Stimulated activated effector memory CD8-positive, alpha-beta T cell treated with anti-CD3 and anti-CD28 coated beads, Interleukin-12 subunit alpha, Interleukin-12 subunit beta, amount 100 ng/mL, for 72 hours (primary cell): Measurements from ENCODE around the gene TMEM147.

Source experiments
- ATAC-seq: fragments of 150-1000 bp; cut with Tn5 transposase; 2 replicates; pipeline ENCODE4 v1.10.0; 2021
- DNase-seq, 2 donors: peaks; one replicate each; pipeline ENCODE4 v3.0.0; 2021 to 2022; ENCODE audit warnings: low spot score in 2 of 2
- H3K27ac Mint-ChIP-seq: one replicate; pipeline ENCODE4 v1.8.0; 2022; ENCODE audit warnings: mild to moderate bottlenecking, mixed read lengths
- H3K36me3 Mint-ChIP-seq: one replicate; pipeline ENCODE4 v1.8.0; 2022; ENCODE audit warnings: mild to moderate bottlenecking, mixed read lengths
- H3K4me1 Mint-ChIP-seq: one replicate; pipeline ENCODE4 v1.8.0; 2022; ENCODE audit warnings: mixed read lengths
- H3K4me3 Mint-ChIP-seq: one replicate; pipeline ENCODE4 v1.8.0; 2022; ENCODE audit warnings: mild to moderate bottlenecking, mixed read lengths
- H3K9me3 Mint-ChIP-seq: one replicate; pipeline ENCODE4 v1.8.0; 2022; ENCODE audit warnings: mixed read lengths

The TMEM147 gene

DNA sequence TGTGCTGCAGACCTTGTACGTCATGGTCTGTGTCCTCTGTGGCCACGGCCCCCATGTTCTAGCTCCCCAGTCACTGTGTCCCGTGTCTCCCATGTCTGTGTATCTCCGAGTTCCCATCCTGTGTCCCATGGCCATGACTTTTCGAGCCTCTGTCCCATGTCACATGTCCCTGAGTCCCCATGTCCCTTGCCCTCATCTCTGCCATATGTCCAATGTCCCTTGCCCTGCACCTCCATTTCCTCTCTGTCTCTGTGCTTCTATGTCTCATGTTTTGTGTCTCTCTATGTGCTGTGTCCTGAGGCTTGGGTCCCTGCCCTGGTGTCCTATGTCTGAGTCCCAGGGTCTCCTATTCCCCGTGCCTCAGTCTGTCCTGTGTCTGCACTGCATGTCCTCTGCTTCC lies 16.0 kb downstream of the TMEM147 start:
- DNase-seq (no peak), ATAC-seq (no peak)
- Mint-ChIP-seq H3K36me3 (no peaks in the 10 kb centered on the region), H3K4me3 (no peak overlapping the region), H3K4me1 (peaks cover 12% of the 10 kb centered on the region), H3K27ac (no peak overlapping the region), H3K9me3 (no peaks in the 10 kb centered on the region)

DNA sequence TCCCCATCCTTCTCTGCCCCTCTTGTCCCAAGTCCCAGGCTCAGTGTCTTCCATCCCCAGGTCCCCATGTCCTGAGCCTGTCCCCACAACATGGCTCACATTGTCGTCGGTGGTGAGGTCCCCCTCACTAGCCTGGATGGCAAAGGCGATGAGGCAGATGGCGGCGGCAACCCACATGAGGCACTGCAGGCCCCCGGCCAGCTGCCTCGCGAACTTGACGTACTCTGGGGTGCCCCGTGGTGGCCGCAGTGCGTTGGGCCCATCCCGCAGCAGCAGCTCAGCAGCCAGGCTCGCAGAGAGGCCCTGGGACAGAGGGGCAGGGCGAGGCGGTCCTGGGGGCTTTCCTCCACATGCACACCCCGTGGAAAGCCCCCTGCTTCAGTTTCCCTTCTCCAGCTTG lies 16.9 kb downstream of the TMEM147 start:
- Mint-ChIP-seq H3K27ac (no peak overlapping the region), H3K9me3 (no peaks in the 10 kb centered on the region), H3K4me3 (no peak overlapping the region), H3K4me1 (peaks cover 8% of the 10 kb centered on the region), H3K36me3 (no peaks in the 10 kb centered on the region)
- ATAC-seq: no peak
- DNase-seq: no peak

DNA sequence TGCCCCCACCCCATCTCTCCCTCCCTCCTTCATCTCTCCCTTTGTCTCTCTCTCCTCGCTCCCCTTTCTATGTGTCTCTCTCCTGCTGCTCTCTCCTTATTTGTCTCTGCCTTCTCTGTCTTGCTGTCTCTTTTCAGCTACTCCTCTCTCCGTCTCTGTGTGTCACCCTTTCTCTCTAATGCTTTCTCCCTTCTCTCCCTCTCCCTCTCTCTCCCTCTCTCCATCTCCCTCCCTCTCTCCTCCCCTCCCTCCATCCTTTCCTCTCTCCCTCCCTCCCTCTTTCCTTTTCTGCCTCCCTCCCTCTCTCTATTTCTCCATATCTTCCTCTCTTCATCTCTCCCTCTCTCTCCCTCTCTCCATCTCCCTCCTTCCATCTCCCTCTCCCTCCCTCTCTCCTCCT lies 17.4 kb downstream of the TMEM147 start:
- ATAC-seq: no peak
- Mint-ChIP-seq H3K9me3 (no peaks in the 10 kb centered on the region), H3K4me3 (no peak overlapping the region), H3K27ac (no peak overlapping the region), H3K36me3 (no peaks in the 10 kb centered on the region), H3K4me1 (peaks cover 4% of the 10 kb centered on the region)
- no peak for DNase-seq

DNA sequence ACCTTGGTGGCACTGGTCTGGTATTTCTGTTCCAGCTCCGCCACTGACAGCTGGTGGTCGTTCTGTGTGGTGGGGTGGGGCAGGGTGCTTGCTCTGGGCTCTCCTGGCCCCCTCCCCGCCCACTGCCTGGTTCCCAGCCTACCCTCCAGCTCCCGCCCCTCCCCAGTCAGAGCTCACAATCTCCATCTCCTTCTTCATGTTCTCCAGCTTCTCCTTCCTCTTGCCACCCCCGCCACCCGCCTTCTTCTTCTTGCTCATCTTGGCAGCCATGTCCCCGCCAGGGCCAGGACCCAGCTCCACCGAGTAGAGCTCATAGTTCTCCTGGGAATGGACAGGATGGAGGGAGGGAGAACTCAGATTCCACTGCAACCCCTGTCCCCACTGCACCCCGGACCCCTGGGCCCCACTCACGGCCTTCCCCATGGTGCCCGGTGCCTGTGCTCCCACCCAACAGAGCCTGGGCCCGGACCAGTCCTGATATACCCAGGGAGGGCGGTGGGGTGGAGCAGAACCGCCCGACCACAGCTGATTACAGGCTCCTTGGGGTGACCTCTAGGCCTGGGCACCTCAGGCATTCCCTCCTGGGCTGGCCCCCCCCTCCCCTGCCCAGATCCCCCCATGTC lies 17.9 kb downstream of the TMEM147 start, which contains the start of gene ATP4A:
Gene ATP4A, minus strand, starts transcription at position 452 of the 623 bp plus-strand sequence. Its CDS starts 29 bp downstream, at position 423.
- ATAC-seq: no peak
- DNase-seq: no peak
- Mint-ChIP-seq H3K4me1 (no peaks in the 10 kb centered on the region), H3K4me3 (no peak within 1 kb of the TSS), H3K36me3 (no peaks in the 10 kb centered on the region), H3K27ac (no peak within 1 kb of the TSS), H3K9me3 (no peaks in the 10 kb centered on the region)

DNA sequence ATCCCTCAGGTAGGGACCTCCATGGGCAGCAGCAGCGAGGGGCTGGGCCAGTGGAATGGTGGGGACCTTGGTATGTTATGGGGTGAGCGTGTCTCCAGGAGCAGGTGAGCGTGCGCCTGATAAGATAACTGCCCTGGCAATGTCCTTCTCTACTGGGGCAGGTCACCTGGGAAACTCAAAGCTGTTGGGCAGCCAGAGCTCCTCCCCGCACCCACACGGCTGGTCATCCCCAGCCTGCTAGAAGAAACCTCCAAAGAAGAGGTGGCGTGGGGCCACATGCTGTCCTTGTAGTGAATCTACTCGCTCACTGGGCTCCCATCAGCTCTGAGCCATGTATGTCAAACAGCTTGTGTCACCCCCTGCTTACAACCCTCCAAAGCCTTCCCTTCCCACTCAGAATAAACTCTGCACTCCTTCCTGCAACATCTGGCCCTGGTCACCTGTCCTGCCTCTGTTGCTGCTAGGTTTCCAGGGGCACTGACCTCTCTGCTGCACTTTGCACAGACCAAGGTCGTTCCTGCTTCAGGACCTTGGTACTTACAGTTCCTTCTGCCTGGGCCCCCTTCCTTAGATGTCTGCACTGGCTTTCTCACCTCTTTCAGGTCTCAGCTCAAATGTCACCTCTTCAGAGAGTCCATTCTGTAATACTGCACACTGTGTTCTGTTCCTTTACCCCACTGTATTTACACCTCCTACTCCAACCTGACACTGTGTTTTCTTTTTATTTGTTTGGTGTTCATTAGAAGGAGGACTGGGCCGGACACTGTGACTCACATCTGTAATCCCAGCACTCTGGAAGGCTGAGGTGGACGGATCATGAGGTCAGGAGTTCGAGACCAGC lies 19.8 kb downstream of the TMEM147 start:
- ATAC-seq (no peak), DNase-seq (no peak)
- H3K27ac Mint-ChIP-seq: no peak overlapping the region
- H3K4me3 Mint-ChIP-seq: no peak overlapping the region
- H3K4me1 Mint-ChIP-seq: no peaks in the 10 kb centered on the region
- no peaks in the 10 kb centered on the region for H3K36me3 Mint-ChIP-seq
- no peaks in the 10 kb centered on the region for H3K9me3 Mint-ChIP-seq

DNA sequence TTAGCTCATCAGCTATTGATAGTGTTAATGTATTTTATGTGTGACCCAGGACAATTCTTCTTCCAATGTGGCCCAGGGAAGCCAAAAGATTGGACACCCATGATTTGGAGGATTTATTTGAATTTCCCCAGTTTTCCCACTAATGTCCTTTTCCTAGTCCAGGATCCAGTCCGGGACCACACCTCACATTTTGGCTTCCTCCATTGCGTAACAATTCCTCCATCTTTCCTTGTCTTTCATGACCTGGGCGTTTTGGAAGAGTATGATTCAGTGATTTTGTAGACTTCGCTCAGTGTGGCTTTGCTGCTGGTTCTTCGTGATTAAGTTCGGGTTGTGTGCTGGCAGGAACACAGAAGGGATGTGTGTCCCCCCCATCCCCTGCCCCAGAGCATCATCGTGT lies 21.3 kb downstream of the TMEM147 start:
- H3K9me3 Mint-ChIP-seq: no peaks in the 10 kb centered on the region
- H3K4me3 Mint-ChIP-seq: no peak overlapping the region
- DNase-seq (no peak), ATAC-seq (no peak)
- no peaks in the 10 kb centered on the region for H3K4me1 Mint-ChIP-seq
- no peaks in the 10 kb centered on the region for H3K36me3 Mint-ChIP-seq
- no peak overlapping the region for H3K27ac Mint-ChIP-seq

DNA sequence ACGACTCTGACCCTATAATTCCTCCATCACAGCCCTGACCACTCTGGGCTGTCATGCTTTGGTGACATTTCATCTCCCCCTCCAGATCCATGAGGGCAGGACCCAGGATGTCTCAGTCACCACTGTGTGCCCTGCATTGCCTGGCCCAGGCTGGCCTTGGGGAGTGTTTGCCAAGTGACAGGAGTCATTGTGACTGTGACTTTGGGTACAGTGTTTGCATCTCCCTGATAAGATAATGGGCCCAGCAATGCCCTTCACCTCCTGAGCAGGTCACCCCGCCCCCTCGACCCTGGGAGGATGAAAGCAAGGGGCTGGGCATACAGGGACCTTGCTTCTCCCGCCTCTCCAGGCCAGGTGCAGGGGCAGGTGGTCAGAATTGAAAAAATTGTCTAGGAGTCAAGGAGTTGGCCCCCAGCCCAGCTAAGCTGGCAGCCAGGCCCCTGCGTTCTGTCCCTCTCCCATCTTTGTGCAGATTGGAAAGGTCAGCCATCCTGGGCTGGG lies 23.9 kb downstream of the TMEM147 start:
- Mint-ChIP-seq H3K4me3 (no peak overlapping the region), H3K27ac (no peak overlapping the region), H3K4me1 (no peaks in the 10 kb centered on the region)

DNA sequence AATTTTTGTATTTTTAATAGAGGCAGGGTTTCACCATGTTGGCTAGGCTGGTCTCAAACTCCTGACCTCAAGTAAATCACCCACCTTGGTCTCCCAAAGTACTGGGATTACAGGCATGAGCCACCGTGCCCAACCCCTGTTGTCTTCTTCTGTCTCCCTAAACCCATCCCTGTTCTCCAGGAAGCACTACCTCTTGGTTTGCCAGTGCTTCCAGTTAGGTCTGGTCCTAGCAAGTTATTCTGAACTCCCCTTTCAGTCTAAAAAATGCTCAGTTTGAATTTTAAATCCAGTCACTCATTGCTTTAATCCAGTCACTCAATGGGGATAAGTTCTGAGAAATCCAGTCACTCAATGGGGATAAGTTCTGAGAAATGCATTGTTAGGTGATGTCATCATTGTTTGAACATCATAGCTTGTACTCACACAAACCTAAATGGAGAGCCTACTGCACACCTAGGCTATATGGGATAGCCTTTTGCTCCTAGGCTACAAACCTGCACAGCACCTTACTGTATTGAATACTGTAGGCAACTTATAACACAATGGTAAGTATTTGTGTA lies 26.1 kb downstream of the TMEM147 start:
- DNase-seq: no peak
- peak; percentile 56 for ATAC-seq
- H3K36me3 Mint-ChIP-seq: no peaks in the 10 kb centered on the region
- no peak overlapping the region for H3K27ac Mint-ChIP-seq
- no peaks in the 10 kb centered on the region for H3K4me1 Mint-ChIP-seq
- H3K4me3 Mint-ChIP-seq: no peak overlapping the region
- H3K9me3 Mint-ChIP-seq: peaks cover 9% of the 10 kb centered on the region

More for the DNA sequence above, 23.9 kb downstream of the TMEM147 start:
- ATAC-seq (no peak), DNase-seq (no peak)
- Mint-ChIP-seq H3K36me3 (no peaks in the 10 kb centered on the region), H3K9me3 (no peaks in the 10 kb centered on the region)

DNA sequence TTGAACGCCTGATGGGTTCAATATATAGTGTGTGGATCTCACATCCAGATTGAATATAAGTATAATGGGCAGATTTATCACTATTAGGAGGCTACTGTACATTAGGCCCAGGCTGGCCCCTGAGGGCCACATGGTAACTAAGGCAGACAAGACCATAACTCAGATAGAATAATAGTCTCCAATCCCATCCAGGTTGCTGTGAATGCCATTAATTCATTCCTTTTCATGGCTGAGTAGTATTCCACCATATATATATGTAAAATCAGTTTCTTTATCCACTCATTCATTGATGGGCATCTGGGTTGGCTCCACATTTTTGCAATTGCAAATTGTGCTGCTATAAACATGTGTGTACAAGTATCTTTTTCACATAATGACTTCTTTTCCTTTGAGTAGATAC lies 32.5 kb downstream of the TMEM147 start:
- ATAC-seq (no peak), DNase-seq (no peak)
- Mint-ChIP-seq H3K9me3 (peaks cover 15% of the 10 kb centered on the region), H3K4me1 (no peaks in the 10 kb centered on the region), H3K4me3 (no peak overlapping the region), H3K36me3 (no peaks in the 10 kb centered on the region), H3K27ac (no peak overlapping the region)

DNA sequence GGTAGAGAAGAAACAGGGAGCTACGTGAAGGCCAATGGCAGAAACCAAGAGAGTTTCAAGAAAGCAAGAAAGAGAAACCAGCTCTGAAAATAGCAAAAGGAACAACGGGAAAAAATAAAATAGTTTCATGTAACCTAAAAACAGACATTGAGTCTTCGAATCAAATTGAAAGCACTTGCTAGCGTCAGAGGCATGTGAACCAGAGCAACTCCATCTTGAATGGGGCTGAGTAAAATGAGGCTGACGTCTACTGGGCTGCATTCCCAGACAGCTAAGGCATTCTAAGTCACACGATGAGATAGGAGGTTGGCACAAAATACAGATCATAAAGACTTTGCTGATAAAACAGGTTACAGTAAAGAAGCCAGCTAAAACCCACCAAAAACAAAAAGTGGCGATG lies 33.3 kb downstream of the TMEM147 start:
- no peak for DNase-seq
- Mint-ChIP-seq H3K4me3 (no peak overlapping the region), H3K27ac (no peak overlapping the region)

DNA sequence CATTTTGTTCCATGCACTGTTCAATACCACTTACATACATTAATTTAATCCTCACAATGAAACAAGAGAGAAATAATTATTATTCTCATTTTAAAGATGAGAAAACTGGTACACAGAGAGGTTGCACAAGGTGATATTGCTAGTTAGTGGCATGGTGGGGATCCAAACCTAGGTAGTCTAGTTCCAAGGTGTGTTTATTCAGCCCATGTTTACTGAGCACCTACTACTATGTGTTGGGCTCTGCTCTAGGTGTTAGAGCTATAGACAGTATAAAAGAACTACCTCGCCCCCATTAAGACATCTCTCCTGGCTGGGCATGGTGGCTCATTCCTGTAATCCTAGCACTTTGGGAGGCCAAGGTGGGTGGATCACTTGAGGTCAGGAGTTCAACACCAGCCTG lies 37.3 kb downstream of the TMEM147 start:
- DNase-seq (no peak), ATAC-seq (no peak)
- Mint-ChIP-seq H3K27ac (no peak overlapping the region), H3K9me3 (no peaks in the 10 kb centered on the region), H3K4me3 (no peak overlapping the region), H3K4me1 (no peaks in the 10 kb centered on the region), H3K36me3 (peaks cover 5% of the 10 kb centered on the region)

More for the DNA sequence above, 33.3 kb downstream of the TMEM147 start:
- peaks cover 15% of the 10 kb centered on the region for H3K9me3 Mint-ChIP-seq
- no peaks in the 10 kb centered on the region for H3K4me1 Mint-ChIP-seq
- no peak for ATAC-seq
- no peaks in the 10 kb centered on the region for H3K36me3 Mint-ChIP-seq

DNA sequence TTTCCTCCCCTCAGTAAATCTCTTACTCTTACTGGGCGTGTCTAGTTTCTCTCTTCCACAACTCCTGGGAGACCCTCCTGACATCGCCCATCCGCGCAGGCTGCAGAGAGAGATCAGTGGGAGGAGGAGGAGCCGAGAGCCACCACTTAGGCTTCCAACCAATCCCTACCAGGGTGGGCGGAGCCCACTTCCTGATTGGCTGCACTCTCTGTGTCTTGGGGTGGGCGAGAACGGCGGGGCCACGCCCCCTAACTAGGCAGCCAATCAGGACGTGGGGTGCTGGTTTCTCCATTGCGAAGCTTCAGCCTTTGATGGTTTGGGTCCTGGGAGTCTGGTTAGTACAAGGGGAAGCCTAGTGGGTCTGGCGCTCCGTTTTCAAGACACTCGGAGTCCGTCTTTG lies 40.4 kb downstream of the TMEM147 start, which contains the start of gene PMIS2:
Gene PMIS2, plus strand, starts transcription at position 326 of the 400 bp plus-strand sequence. CDS start 87 bp downstream, outside the sequence.
- H3K4me1 Mint-ChIP-seq: no peaks in the 10 kb centered on the region
- DNase-seq (no peak), ATAC-seq (peak; percentile 55)
- no peak within 1 kb of the TSS for H3K4me3 Mint-ChIP-seq
- H3K9me3 Mint-ChIP-seq: no peaks in the 10 kb centered on the region
- H3K36me3 Mint-ChIP-seq: peaks cover 5% of the 10 kb centered on the region
- H3K27ac Mint-ChIP-seq: no peak within 1 kb of the TSS

DNA sequence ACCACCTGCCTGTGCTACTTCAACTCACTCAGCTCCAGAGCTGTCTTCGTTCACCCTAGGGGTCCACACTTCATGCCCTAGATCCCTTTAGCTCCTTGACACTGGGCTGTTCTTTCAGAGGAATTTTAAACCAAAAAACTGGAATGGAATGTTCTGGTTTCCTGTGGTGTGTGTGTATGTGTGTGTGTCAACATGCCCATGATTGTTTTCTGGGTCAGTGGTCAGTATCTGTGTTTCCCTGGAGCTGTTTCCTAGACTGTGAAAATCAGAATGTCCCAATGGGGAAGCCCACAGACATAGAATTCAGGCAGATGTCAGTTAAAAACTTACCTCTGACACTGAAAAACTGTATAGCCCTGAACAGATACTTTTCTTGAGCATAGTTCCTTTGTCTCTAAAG lies 41.9 kb downstream of the TMEM147 start:
- peaks cover 5% of the 10 kb centered on the region for H3K36me3 Mint-ChIP-seq

DNA sequence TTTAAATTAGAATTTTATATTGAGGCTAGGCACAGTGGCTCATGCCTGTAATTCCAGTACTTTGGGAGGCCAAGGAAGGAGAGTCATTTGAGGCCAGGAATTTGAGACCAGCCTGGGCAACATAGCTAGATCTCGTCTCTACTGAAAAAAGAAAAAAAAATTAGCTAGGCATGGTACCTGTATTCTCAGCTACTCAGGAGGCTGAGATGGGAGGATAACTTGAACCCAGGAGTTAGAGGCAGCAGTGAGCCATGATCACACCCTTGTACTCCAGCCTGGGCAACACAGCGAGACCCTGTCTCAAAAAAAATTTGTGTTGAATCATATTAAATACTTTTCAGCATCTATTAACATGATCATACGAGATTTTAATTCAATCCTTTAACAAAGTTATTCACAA lies 45.4 kb downstream of the TMEM147 start:
- H3K4me1 Mint-ChIP-seq: no peaks in the 10 kb centered on the region
- H3K36me3 Mint-ChIP-seq: peaks cover 5% of the 10 kb centered on the region
- no peaks in the 10 kb centered on the region for H3K9me3 Mint-ChIP-seq
- ATAC-seq (no peak), DNase-seq (no peak)
- H3K4me3 Mint-ChIP-seq: no peak overlapping the region
- H3K27ac Mint-ChIP-seq: no peak overlapping the region

More for the DNA sequence above, 41.9 kb downstream of the TMEM147 start:
- no peak overlapping the region for H3K4me3 Mint-ChIP-seq
- H3K9me3 Mint-ChIP-seq: no peaks in the 10 kb centered on the region
- no peak for DNase-seq
- no peak for ATAC-seq
- no peak overlapping the region for H3K27ac Mint-ChIP-seq
- H3K4me1 Mint-ChIP-seq: no peaks in the 10 kb centered on the region

DNA sequence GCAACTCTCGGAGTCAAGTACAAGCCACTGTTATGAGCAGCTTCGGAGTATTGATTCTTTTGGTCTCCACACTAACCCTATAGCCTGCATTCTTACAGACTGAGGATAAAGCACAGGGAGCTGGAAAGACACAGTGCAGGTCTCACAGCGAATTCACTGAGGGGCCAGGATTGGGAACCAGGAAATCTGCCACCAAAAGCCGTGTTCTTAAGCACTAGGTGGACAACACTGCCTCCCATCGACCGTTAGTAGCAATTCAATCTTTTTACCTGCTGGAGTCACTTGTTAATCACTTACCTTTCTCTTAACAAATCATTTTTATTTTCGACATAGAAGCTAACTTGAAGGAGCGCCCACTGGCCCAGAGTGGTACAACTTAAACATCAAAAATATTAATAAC lies 46.8 kb downstream of the TMEM147 start:
- no peak for DNase-seq
- Mint-ChIP-seq H3K36me3 (no peaks in the 10 kb centered on the region), H3K4me1 (peaks cover 7% of the 10 kb centered on the region), H3K4me3 (no peak overlapping the region), H3K9me3 (no peaks in the 10 kb centered on the region), H3K27ac (no peak overlapping the region)
- ATAC-seq: no peak
